NB4 (cell line): ENCODE results near the gene CFAP299.

Experiments
- POLR2A ChIP-seq: IDR thresholded peaks from 2 replicates; pipeline ENCODE4 v1.6.1; 2011; ENCODE audit warnings: mild to moderate bottlenecking; ENCODE audit not compliant: insufficient read length; ENCODE audit errors: extremely low read depth
- TF ChIP-seq, protein P1 (sequence below): IDR thresholded peaks from one replicate; pipeline ENCODE4 v1.5.1; 2012; ENCODE audit warnings: low read depth, low read length
- TF ChIP-seq, protein P2 (sequence below): IDR thresholded peaks from 2 replicates; pipeline ENCODE4 v1.6.1; 2011; ENCODE audit warnings: low read depth, low read length

DNA sequence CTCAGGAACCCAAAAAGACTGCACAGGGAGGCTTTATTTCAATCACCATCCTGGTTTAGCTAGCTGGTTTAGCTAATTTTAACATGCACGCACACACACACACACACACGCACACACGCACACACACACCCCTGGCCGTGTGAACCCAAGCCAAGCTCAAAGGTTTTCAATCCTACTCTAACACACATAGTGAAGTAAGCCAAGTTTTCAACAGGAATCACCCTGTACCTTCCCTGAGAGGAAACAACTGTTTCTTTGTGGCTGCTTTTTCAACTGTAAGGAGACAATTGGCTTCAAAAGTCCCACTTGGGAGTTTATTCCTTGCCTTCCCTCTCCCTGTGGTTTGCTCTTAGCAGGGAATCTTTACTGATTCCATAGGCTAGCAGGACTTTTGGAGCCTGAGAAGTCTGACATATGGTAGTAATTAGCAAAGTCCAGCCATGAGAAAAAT, 596.1 kb downstream of the CFAP299 start:
- TF ChIP-seq POLR2A: no peak
- TF ChIP-seq, protein P1, sequence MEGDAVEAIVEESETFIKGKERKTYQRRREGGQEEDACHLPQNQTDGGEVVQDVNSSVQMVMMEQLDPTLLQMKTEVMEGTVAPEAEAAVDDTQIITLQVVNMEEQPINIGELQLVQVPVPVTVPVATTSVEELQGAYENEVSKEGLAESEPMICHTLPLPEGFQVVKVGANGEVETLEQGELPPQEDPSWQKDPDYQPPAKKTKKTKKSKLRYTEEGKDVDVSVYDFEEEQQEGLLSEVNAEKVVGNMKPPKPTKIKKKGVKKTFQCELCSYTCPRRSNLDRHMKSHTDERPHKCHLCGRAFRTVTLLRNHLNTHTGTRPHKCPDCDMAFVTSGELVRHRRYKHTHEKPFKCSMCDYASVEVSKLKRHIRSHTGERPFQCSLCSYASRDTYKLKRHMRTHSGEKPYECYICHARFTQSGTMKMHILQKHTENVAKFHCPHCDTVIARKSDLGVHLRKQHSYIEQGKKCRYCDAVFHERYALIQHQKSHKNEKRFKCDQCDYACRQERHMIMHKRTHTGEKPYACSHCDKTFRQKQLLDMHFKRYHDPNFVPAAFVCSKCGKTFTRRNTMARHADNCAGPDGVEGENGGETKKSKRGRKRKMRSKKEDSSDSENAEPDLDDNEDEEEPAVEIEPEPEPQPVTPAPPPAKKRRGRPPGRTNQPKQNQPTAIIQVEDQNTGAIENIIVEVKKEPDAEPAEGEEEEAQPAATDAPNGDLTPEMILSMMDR: no peak
- TF ChIP-seq, protein P2, sequence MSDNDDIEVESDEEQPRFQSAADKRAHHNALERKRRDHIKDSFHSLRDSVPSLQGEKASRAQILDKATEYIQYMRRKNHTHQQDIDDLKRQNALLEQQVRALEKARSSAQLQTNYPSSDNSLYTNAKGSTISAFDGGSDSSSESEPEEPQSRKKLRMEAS: no peak
